Muscle of leg (tissue), 16 donors: ENCODE measurements around the gene ZNF823. TPM values are rescaled to one million over a fixed set of nuclear protein-coding genes. Genes with fewer than 3 reads are reported as not detected.
"Not testable (repeated sequence)": the region's sequence is repeated elsewhere in the genome, so short reads cannot be mapped to it uniquely, and the experiment has no call there.

Experiments used
- DNase-seq: peaks from one replicate; pipeline ENCODE4 v3.0.0; 2013
- H3K27ac ChIP-seq: one replicate; pipeline ENCODE4 v1.5.1; 2013; ENCODE audit warnings: mild to moderate bottlenecking, low read length, control low read depth
- H3K27me3 ChIP-seq: one replicate; pipeline ENCODE4 v1.6.1; 2013; ENCODE audit warnings: low read length; ENCODE audit not compliant: control insufficient read depth, insufficient read depth
- H3K36me3 ChIP-seq: one replicate; pipeline ENCODE4 v1.6.1; 2013; ENCODE audit warnings: low read length; ENCODE audit not compliant: control insufficient read depth, insufficient read depth
- H3K4me1 ChIP-seq: one replicate; pipeline ENCODE4 v1.6.1; 2013; ENCODE audit warnings: low read length; ENCODE audit not compliant: control insufficient read depth, insufficient read depth
- H3K4me3 ChIP-seq: one replicate; pipeline ENCODE4 v1.5.1; 2013; ENCODE audit warnings: low read length, control low read depth
- H3K9me3 ChIP-seq: replicated peaks from 2 replicates; pipeline ENCODE4 v1.6.1; 2013; ENCODE audit warnings: low read depth, low read length; ENCODE audit not compliant: control insufficient read depth
- WGBS: methylation state at CpG from one replicate; pipeline ENCODE4 v1.1.5; 2013; ENCODE audit warnings: missing lambda C conversion rate; ENCODE audit not compliant: insufficient coverage; 5-methylcytosine and 5-hydroxymethylcytosine counted together
- long read RNA-seq, 11 donors: transcript quantifications; one replicate each; lab custom pipeline, GENCODE V29; 2026
- polyA plus RNA-seq, 8 donors: library from polyadenylated mRNA; unstranded; fragments of 120-200 nt; gene quantifications; one replicate each; pipeline versions ENCODE4 v1.2.1 to v1.2.3, GENCODE V29; 2013; ENCODE audit warnings: inconsistent platforms in 1 of 8, low replicate concordance in 1 of 8; ENCODE audit not compliant: insufficient read length in 8 of 8, insufficient read depth in 1 of 8
- total RNA-seq: library from RNA; stranded (reverse); fragments of 120-200 nt; gene quantifications from one replicate; pipeline ENCODE4 v1.2.4, GENCODE V29; 2013

ZNF823 gene
- total RNA-seq (9.1 TPM), polyA plus RNA-seq (1 to 10 TPM; 3.1 to 4.9 (median 4.2) TPM)
- long read RNA-seq, donor 1: 0 reads
- long read RNA-seq, donor 2: 0 reads
- long read RNA-seq, donor 3, partial matches to known transcripts: 10 of 12 reads
- long read RNA-seq, donor 3, other reads (novel, unspliced or antisense): 0 of 12 reads
- long read RNA-seq, donor 4, partial matches to known transcripts: 0 of 2 reads
- long read RNA-seq, donor 4, other reads (novel, unspliced or antisense): 0 of 2 reads
- long read RNA-seq, donor 5, partial matches to known transcripts: 0 of 2 reads
- long read RNA-seq, donor 5, other reads (novel, unspliced or antisense): 0 of 2 reads
- long read RNA-seq, donor 6, partial matches to known transcripts: 7 of 10 reads
- long read RNA-seq, donor 6, other reads (novel, unspliced or antisense): 0 of 10 reads
- long read RNA-seq, donor 7, partial matches to known transcripts: 0 of 3 reads
- long read RNA-seq, donor 7, other reads (novel, unspliced or antisense): 0 of 3 reads
- long read RNA-seq, donor 8: 0 reads
- long read RNA-seq, donor 9: 0 reads
- long read RNA-seq, donor 10, partial matches to known transcripts: 0 of 3 reads
- long read RNA-seq, donor 10, other reads (novel, unspliced or antisense): 0 of 3 reads
- long read RNA-seq, donor 11, partial matches to known transcripts: 0 of 2 reads
- long read RNA-seq, donor 11, other reads (novel, unspliced or antisense): 0 of 2 reads

- Histone ChIP-seq H3K4me3 (peak within 1 kb of the TSS; percentile 95), H3K27me3 (no peaks in the 10 kb centered on the region), H3K27ac (peak within 1 kb of the TSS; percentile 92), H3K36me3 (no peaks in the 10 kb centered on the region), H3K4me1 (peaks cover 4% of the 10 kb centered on the region), H3K9me3 (no peaks in the 10 kb centered on the region)
- peak; percentile 99 for DNase-seq
- WGBS: 0% methylated on average over 28 of the region's 35 CpGs
Observed at GRCh38 chr19:11738746-11739620, at the start of gene ZNF823. Gene ZNF823, minus strand, starts transcription at chr19:11738946. Its CDS starts 127 bp downstream, at chr19:11738819.

DNA sequence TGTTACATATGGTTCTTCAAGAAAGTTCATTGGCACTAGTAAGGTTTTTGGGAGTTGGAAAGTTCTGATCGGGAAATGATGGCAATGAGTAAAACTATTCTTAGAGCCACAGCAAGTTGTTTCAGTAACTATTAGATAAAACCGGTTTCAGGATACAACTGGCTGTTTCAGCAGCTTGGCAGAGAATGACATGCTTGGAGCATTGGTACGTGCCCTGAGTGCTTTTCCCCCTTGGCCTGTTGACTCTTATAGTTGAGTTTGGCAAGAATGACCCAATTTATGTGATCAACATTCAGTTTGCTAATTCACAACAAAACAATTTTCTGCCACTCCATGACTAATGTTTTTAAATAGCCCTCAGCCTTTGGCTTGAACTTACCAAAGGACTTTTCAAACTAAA lies 48.8 kb upstream of the ZNF823 start:
- DNase-seq: no peak
- Histone ChIP-seq H3K27me3 (no peaks in the 10 kb centered on the region), H3K9me3 (peaks cover 64% of the 10 kb centered on the region), H3K36me3 (peaks cover 5% of the 10 kb centered on the region), H3K27ac (no peak overlapping the region), H3K4me1 (no peaks in the 10 kb centered on the region), H3K4me3 (no peak overlapping the region)
- WGBS: 89% methylated on average over 1 of the region's 3 CpGs

DNA sequence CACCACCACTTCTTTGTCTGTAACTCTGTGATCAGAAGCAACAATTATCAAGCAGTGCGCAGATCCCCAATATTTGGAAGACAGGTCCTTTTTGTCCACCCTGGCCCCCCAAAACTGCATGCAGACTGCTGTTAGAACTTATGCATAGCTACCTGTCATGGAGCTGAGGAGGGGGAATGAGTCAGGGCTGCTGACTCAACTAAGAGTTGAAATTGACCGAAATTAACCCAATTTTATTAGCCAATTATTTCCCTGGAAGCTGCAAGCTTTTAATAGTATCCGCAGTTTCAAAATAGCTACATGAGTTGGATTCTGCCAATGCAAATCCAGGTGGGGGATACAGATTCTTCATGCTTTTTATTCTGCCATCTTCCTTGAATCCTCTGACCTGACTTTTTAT lies 45.6 kb upstream of the ZNF823 start:
- DNase-seq: no peak
- Histone ChIP-seq H3K4me3 (no peak overlapping the region), H3K9me3 (peaks cover 80% of the 10 kb centered on the region), H3K27me3 (no peaks in the 10 kb centered on the region), H3K27ac (no peak overlapping the region), H3K36me3 (peaks cover 24% of the 10 kb centered on the region), H3K4me1 (no peaks in the 10 kb centered on the region)
- WGBS: 100% methylated on average over 1 of the region's 3 CpGs

- WGBS: no CpG with 5 or more reads among the region's 1 CpG
- Histone ChIP-seq H3K9me3 (peaks cover 81% of the 10 kb centered on the region), H3K4me1 (no peaks in the 10 kb centered on the region), H3K36me3 (peaks cover 28% of the 10 kb centered on the region), H3K4me3 (no peak overlapping the region), H3K27ac (no peak overlapping the region), H3K27me3 (no peaks in the 10 kb centered on the region)
- DNase-seq: no peak
Observed at GRCh38 chr19:11783767-11784166, 45.0 kb upstream of the ZNF823 start.

DNA sequence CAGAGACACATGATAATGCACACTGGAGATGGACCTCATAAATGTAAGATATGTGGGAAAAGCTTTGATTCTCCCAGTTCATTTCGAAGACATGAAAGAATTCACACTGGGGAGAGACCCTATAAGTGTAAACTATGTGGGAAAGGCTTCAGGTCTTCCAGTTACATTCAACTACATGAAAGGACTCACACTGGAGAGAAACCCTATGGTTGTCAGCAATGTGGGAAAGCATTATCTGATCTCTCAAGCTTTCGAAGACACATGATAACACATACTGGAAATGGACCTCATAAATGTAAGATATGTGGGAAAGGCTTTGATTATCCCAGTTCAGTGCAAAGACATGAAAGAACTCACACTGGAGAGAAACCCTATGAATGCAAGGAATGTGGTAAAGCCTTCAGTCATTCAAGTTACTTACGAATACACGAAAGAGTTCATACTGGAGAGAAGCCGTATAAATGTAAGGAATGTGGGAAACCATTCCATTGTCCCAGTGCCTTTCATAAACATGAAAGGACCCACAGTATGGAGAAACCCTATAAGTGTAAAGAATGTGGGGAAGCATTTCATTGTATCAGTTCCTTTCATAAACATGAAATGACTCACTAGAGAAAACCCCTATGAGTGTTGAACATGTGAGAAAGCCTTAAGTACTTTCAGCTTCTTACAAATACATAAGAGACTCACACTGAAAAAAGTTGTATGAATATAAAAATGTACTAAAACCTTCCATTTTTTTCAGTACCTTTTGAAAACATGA lies 42.7 kb upstream of the ZNF823 start:
- WGBS: 95% methylated on average over 3 of the region's 5 CpGs
- Histone ChIP-seq H3K36me3 (peaks cover 38% of the 10 kb centered on the region), H3K9me3 (peaks cover 76% of the 10 kb centered on the region), H3K27me3 (no peaks in the 10 kb centered on the region), H3K4me3 (no peak overlapping the region), H3K4me1 (no peaks in the 10 kb centered on the region), H3K27ac (no peak overlapping the region)
- DNase-seq: no peak

DNA sequence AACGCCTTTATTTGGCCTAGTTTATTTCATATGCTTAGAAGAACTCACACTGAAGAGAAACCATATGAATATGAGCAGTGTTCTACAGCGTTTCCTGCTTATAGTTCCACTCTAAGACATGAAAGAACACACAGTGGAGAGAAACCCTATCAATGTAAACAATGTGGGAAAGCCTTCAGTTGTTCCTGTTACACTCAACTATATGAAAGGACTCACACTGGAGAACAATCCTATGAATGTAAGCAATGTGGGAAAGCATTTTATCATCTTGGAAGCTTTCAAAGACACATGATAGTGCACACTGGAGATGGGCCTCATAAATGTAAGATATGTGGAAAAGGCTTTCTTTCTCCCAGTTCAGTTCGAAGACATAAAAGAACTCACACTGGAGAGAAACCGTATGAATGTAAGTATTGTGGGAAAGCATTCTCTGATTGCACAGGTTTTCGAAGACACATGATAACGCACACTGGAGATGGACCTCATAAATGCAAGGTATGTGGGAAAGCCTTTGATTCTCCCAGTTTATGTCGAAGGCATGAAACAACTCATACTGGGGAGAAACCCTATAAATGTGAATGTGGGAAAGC lies 41.8 kb upstream of the ZNF823 start:
- no peak for DNase-seq
- WGBS: no CpG with 5 or more reads among the region's 7 CpGs
- Histone ChIP-seq H3K4me1 (no peaks in the 10 kb centered on the region), H3K36me3 (peaks cover 38% of the 10 kb centered on the region), H3K9me3 (peaks cover 76% of the 10 kb centered on the region), H3K4me3 (no peak overlapping the region), H3K27me3 (no peaks in the 10 kb centered on the region), H3K27ac (no peak overlapping the region)

- not testable (repeated sequence) for H3K4me3 ChIP-seq, H3K27me3 ChIP-seq, DNase-seq, H3K27ac ChIP-seq, H3K4me1 ChIP-seq
- H3K9me3 ChIP-seq: peaks cover 50% of the 10 kb centered on the region
- WGBS: 98% methylated on average over 8 of the region's 11 CpGs
- peaks cover 31% of the 10 kb centered on the region for H3K36me3 ChIP-seq
Observed at GRCh38 chr19:11776669-11777068, 37.9 kb upstream of the ZNF823 start.

- H3K4me3 ChIP-seq, H3K27ac ChIP-seq, H3K27me3 ChIP-seq, H3K36me3 ChIP-seq, DNase-seq: not testable (repeated sequence)
- H3K9me3 ChIP-seq: peaks cover 23% of the 10 kb centered on the region
- WGBS: 71% methylated on average over 6 of the region's 11 CpGs
- H3K4me1 ChIP-seq: peaks cover 10% of the 10 kb centered on the region
Observed at GRCh38 chr19:11771520-11771919, 32.8 kb upstream of the ZNF823 start.

- WGBS: no CpG with 5 or more reads among the region's 4 CpGs
- H3K27ac ChIP-seq: no peak overlapping the region
- no peak overlapping the region for H3K4me3 ChIP-seq
- H3K36me3 ChIP-seq: no peaks in the 10 kb centered on the region
- H3K9me3 ChIP-seq: peaks cover 15% of the 10 kb centered on the region
- DNase-seq: no peak
- H3K27me3 ChIP-seq: no peaks in the 10 kb centered on the region
- H3K4me1 ChIP-seq: peaks cover 12% of the 10 kb centered on the region
Observed at GRCh38 chr19:11769995-11770394, 31.2 kb upstream of the ZNF823 start.
